DMS 273 (cell line): ENCODE data around the gene ATXN7L2.

Experiments
- DNase-seq: peaks from one replicate; lab custom pipeline; 2025; ENCODE audit not compliant: unreplicated experiment; lab: John Stamatoyannopoulos, UW

The ATXN7L2 gene

DNA sequence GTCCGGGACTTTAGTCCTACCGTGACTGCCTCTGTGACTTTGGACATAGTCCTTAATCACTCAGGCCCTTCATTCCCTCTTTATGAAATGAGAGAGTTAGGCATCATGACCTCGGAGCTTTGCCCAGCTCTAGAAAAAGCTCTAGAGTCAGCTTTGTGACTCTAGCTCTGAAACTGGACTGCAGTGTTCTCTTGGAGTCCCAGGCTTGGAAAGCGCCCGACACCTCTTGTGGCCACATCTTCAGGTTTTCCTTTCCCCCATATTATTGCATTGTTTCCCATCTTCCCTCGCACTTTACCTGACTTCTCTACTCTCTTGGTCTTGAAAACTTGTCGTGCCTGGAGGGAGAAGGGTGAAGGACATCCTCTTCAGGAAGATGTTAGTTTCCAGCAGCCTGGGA lies 38.3 kb downstream of the ATXN7L2 start:
- DNase-seq: no peak

DNA sequence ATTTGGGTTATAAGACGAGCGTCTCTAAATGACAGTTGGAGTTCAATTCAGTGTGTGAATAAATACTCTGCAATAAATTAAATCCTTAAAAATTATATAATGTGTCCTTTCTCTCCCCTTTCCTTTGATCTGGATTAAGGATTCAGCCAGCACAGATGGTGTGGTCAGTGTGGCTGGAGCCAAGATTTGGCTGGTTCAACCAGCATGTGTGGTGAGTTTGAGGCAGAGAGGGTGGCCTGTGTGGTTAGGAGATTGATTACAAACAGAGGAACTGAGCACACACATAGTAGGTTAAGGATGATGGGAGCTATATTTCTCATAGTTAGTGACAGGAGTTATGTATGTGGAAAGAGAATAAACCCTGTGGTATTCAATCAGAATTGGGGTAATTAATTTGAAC lies 40.0 kb downstream of the ATXN7L2 start:
- DNase-seq: no peak

GRCh38 chr1:109527098-109527811 lies 43.5 kb downstream of the ATXN7L2 start:
- no peak for DNase-seq

DNA sequence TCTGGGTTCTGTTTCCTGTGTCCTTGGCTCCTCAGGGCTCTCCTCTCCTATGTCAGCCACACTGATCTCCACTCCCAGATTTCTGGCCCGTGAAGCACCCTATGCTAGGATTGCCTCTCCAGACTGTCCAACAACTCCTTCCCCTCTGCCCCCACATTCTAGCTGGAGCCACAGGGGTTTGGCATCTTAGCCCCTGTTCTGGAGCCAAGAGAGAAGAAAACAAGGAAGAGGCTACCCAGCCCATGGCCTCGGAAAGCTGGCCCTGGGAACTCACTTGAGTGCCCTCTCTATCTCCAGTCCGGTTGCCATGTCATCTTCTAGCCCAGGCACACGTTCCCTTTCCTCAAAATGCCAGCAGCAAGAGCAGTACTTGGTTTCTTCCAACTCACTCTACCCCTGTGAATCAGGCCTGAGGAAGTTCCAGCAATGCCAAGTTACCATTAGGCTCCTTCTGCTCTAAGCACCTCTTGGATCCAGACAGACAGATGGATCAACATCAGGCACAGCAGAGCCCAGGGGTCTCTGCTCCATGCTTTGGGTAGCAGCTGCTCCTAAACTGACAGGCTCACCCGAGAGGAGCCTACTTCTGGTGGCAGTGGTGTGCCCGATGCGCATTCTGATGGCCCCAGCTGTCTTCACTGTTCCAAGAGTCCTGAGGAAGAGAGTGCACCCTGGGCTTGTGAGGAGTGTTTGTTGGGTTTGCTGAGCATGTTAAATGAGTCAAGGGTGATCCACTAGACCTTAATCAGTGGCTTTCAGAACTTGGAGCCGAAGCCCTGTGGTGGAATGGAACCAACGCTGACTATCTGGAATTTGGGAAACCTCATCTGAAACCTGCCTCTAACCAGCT lies 44.4 kb downstream of the ATXN7L2 start:
- peak; percentile 93 for DNase-seq

- no peak for DNase-seq
These were observed 45.0 kb downstream of the ATXN7L2 start for GRCh38 chr1:109528712-109529111.

- peak; percentile 91 for DNase-seq
These were observed 46.3 kb downstream of the ATXN7L2 start for GRCh38 chr1:109529881-109530456.

DNA sequence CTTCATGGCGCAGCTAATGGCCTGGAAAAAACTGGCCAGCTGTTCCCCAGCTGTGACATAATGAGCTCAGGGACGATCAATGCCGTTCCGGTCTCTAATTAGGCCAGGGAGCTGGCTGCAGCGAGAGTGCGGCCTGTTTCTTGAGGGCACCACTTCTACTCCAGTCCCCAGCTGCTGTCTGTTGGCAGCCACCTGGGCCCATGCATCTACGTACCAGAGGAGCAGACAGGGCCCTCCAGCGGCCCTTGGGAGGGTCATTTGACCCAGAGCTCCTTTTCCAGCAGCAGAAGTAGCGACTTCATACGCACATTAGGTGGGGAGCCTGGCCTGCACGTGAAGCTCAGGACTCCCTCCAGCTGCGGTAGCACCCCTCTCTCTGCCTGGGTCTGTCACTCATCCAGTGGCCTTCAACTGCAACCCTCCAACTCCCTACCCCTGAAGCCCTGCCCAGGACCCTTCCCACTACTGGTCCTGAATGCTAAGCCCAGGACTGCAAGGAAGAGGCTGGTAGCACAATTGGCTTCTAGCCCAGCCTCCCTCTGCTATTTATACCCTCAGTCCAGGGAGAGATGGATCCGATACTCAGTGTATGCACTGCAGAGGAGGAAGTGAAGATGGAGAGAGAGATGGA lies 46.9 kb downstream of the ATXN7L2 start:
- DNase-seq: peak; percentile 97

DNA sequence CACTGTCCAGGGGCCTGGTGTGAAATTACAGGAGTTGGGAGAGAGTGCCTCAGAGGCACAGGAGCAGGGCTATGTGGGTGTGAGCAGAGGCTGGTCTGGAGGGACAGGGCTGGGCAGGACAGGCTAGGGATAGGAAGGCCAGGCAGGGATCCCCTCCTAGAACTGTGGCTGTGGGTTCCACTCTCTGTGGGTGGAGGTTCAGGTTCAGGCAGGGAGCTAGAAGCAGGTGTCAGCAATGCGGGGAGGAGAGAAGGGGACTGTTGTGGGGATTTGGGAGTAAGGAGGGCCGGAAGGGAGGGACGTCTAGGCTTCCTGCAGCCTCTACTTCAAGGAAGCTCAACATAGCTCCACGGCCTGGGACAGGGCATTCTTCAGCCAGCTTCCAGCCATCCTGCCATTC lies 47.7 kb downstream of the ATXN7L2 start:
- no peak for DNase-seq

DNA sequence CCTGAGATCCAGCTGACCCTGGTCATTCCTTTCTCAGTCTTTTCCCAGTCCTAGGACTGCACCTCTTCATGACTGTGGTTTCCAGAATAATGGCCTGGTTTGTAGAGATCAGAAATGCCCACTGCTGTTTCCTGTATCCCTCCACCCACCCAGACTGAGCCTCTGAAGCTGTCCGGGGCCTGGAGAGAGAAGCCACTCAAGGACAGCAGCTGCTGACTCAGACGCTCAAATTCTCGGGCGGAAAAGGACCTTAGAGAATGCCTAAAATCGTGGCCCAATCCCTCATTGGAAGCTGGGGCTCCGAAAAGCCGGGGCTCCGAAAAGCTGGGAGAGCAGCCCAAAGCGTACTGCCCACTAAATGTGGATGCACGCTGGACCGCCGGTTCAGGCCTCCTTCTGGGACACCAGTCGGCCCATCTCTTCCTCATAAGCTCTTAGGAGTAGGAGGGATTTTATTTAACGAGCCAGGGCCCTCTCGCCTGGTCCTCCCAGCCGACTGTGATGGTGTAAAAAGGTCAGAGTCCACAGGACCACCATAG lies 48.2 kb downstream of the ATXN7L2 start:
- peak; percentile 43 for DNase-seq

DNA sequence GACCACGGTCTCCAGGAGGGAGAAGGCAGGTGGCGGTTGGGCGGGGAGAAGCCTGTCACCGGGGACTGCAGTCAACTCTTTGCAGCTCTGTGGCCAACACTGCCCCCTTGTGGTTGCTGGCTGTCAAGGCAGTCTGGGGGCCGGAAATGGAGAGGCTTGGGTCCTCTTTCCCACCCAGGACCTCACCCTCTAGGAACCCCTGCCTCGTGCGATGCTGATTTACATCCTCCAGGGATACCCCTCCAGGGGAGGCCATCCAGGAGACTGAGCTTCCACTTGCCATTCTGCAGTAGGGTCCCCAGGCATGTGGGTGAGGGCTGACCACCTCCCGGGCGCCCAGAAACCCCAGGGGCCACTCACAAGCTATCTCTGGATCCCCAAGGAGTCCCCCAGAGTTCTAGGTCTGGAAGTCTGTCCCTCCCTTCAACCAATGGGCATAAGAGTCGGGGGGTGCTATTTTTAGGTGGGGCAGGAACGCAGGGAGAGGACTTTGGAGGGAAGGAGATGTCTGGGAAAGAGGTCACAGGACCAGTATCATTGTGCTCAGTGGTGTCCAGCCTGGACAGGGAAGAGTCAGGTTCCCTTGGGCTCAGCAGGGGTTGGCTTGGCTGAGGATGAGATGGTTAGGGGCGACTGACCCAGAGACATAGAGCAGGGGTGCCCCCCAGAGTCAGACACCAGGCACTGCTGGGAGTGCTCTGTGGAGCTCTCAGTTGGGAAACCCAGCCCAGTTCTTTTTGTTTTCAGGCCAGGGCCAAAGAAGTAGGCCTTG lies 48.8 kb downstream of the ATXN7L2 start:
- DNase-seq: peak; percentile 92

- DNase-seq: no peak
These were observed 50.7 kb downstream of the ATXN7L2 start for GRCh38 chr1:109534307-109534858.

- peak; percentile 40 for DNase-seq
These were observed 51.8 kb downstream of the ATXN7L2 start for GRCh38 chr1:109535481-109535880.

- DNase-seq: peak; percentile 91
These were observed 52.3 kb downstream of the ATXN7L2 start for GRCh38 chr1:109535971-109536491.

- no peak for DNase-seq
These were observed 53.9 kb downstream of the ATXN7L2 start for GRCh38 chr1:109537450-109538178.

DNA sequence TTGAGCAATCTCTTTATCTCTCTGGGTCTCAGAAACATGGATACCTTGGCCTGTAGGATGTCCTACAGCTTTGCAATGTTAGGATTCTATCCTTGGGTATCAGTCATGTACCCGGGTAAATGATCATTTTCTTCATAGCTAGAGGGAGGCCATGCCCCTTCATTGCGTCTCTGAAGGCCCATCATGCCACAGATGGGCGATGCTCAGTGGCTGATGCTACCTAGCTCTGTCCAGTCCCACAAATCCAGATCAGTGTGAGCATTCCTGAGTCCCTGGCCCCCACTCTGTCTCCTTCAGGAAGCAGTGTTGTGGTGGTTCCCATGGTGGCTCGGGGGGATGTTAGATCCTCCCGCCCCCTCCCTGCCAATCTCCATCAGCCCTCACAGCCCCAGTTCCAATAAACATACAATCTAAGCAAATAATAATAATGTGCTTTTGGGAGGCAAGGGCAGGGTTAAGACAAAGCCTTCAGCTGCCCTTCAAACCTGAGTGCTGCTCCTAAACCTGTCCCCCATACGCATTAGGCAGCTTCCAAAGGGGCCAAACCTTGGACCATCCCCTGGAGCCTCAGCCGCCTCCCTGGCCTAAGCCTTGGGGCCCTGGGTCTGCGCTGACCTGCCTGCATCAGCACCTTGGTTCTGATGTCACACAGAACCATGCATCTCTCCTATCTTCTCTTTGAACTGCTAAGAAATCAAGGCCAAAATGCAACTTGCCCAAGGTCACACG lies 55.3 kb downstream of the ATXN7L2 start:
- no peak for DNase-seq

GRCh38 chr1:109539676-109540075 lies 56.0 kb downstream of the ATXN7L2 start, which contains the start of gene GPR61:
Gene GPR61 (plus strand): TSS chr1:109539872. CDS start chr1:109543023, 3,151 bp downstream.
- no peak for DNase-seq

DNA sequence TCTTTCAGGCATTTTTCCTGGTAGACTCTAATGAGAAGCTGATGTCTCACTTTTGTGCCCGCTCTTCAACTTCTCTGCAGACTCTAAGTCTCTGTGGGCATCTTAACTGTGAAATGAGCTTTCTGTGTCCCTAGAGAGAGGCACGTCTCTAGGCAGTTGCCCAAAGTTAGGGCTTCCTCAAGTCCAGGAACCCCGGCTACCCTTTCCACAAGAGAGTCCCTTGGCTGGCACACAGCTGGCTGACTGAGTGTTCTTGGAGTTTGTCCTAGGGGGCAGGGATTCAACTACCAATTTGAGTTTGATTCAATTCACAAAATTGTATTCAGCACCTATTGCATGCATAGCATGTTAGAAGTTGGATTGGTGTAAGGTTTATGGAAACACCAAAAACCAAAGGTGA lies 57.4 kb downstream of the ATXN7L2 start:
- no peak for DNase-seq
